K562 (cell line): ENCODE results near the gene SYNPO2. TPM values are rescaled to one million over a fixed set of nuclear protein-coding genes. Genes with fewer than 3 reads are reported as not detected.

Experiments used
- ATAC-seq: fragments of 200-7000 bp; cut with Tn5 transposase; 3 replicates; pipeline ENCODE4 v1.9.1; 2020; ENCODE audit warnings: moderate library complexity
- BruUV-seq: library from RNA; stranded (reverse); fragments of 400-500 nt; replicated peaks from 2 replicates; lab custom pipeline; 2021; lab: Mats Ljungman, UMichigan
- CTCF ChIA-PET: fragments of 300-600 bp; formaldehyde crosslinking; extraction: SDS; loops from one replicate; lab custom pipeline; 2021; ENCODE audit warnings: low intra/inter-chr PET ratio; lab: Yijun Ruan, JAX
- POLR2A ChIA-PET: fragments of 300-600, 350-650 bp; sonication (Branson Sonifier 250); formaldehyde crosslinking; extraction: SDS; loops from one replicate; lab custom pipeline; 2021; ENCODE audit warnings: antibody characterized with exemption, inconsistent platforms; lab: Yijun Ruan, JAX
- DNase-seq, 4 experiments: peaks; one replicate each; pipeline versions ENCODE4 v3.0.0 to v3.0.0-alpha.2; 2011 to 2018; ENCODE audit warnings: low spot score in 3 of 4, mixed read lengths in 3 of 4; ENCODE audit errors: extremely low read depth in 1 of 4
- FAIRE-seq: peaks from 2 replicates; lab custom pipeline; 2011; peaks lifted over from hg19 to GRCh38; lab: Jason Lieb, UNC
- H2AFZ ChIP-seq: 2 replicates; pipeline ENCODE4 v1.6.0; 2011; ENCODE audit warnings: low read depth, low read length, control low read depth, inconsistent platforms
- H3K27ac ChIP-seq: fragments of 200-600 bp; 3 replicates; pipeline ENCODE4 v1.8.0; 2011; ENCODE audit warnings: low read depth, mild to moderate bottlenecking, control low read depth, inconsistent platforms, low read length, moderate library complexity, mixed read lengths; ENCODE audit errors: extremely low read depth
- H3K27me3 ChIP-seq, 2 experiments: fragments of 300-600 bp in 1 of 2; 2 replicates in 1 of 2; 3 replicates in 1 of 2; pipeline versions ENCODE4 v1.6.0 to v1.8.0; 2011; ENCODE audit warnings: inconsistent platforms in 2 of 2, low read length in 2 of 2, mild to moderate bottlenecking in 1 of 2, mixed read lengths in 1 of 2, moderate library complexity in 1 of 2; ENCODE audit not compliant: control insufficient read depth in 2 of 2, insufficient read depth in 2 of 2
- H3K36me3 ChIP-seq: fragments of 300-600 bp; 3 replicates; pipeline ENCODE4 v1.8.0; 2011; ENCODE audit warnings: mild to moderate bottlenecking, low read length, inconsistent platforms; ENCODE audit not compliant: control insufficient read depth, insufficient read depth
- H3K4me1 ChIP-seq, 2 experiments: fragments of 200-600 bp in 1 of 2; replicated peaks in 1 of 2; 2 replicates in 1 of 2; 3 replicates in 1 of 2; pipeline versions ENCODE4 v1.5.1 to v1.8.0; 2011; ENCODE audit warnings: inconsistent platforms in 2 of 2, low read length in 2 of 2, mild to moderate bottlenecking in 1 of 2, mixed read lengths in 1 of 2, moderate library complexity in 1 of 2; ENCODE audit not compliant: control insufficient read depth in 2 of 2, insufficient read depth in 2 of 2
- H3K4me2 ChIP-seq: 2 replicates; pipeline ENCODE4 v1.6.1; 2011; ENCODE audit warnings: low read length, control low read depth, inconsistent platforms, mixed read lengths; ENCODE audit not compliant: insufficient read depth
- H3K4me3 ChIP-seq: fragments of 200-600 bp; sonication (generic), shearing (Covaris generic); 2 replicates; pipeline ENCODE4 v1.5.1; 2016; ENCODE audit warnings: control low read depth, inconsistent platforms
- H3K79me2 ChIP-seq: fragments of 200-600 bp; 3 replicates; pipeline ENCODE4 v1.8.0; 2011; ENCODE audit warnings: low read length, inconsistent platforms; ENCODE audit not compliant: control insufficient read depth, insufficient read depth
- H3K9ac ChIP-seq, 2 experiments: 2 replicates each; pipeline versions ENCODE4 v1.6.0 to v1.6.1; 2011; ENCODE audit warnings: low read depth in 2 of 2, low read length in 2 of 2, control low read depth in 1 of 2, inconsistent platforms in 1 of 2, mild to moderate bottlenecking in 1 of 2, mixed read lengths in 1 of 2; ENCODE audit not compliant: insufficient read depth in 1 of 2
- H3K9me1 ChIP-seq: one replicate; pipeline ENCODE4 v1.6.0; 2011; ENCODE audit warnings: inconsistent platforms, mild to moderate bottlenecking, low read length, moderate library complexity; ENCODE audit not compliant: control insufficient read depth, insufficient read depth
- H3K9me3 ChIP-seq: replicated peaks from 2 replicates; pipeline ENCODE4 v1.5.1; 2011; ENCODE audit warnings: low read depth, low read length, inconsistent platforms; ENCODE audit not compliant: control insufficient read depth, insufficient read depth
- H4K20me1 ChIP-seq: replicated peaks from 2 replicates; pipeline ENCODE4 v1.6.1; 2011; ENCODE audit warnings: low read length, inconsistent platforms, mixed read lengths; ENCODE audit not compliant: control insufficient read depth, insufficient read depth
- ARID2 ChIP-seq: fragments of 450-650 bp; IDR thresholded peaks from 2 replicates; pipeline ENCODE4 v1.6.1; 2017; ENCODE audit warnings: antibody characterized with exemption, mild to moderate bottlenecking
- BMI1 ChIP-seq: fragments of 150-350 bp; IDR thresholded peaks from 2 replicates; pipeline ENCODE4 v1.6.1; 2014; ENCODE audit warnings: low read length
- CEBPB ChIP-seq: fragments of 450-650 bp; IDR thresholded peaks from 2 replicates; pipeline ENCODE4 v1.6.1; 2016; ENCODE audit warnings: missing genetic modification characterization, missing compliant biosample characterization
- CEBPG ChIP-seq, 3 experiments: fragments of 200-800 bp in 1 of 3; sonication (Bioruptor generic) in 1 of 3; sonication (generic) in 1 of 3; formaldehyde crosslinking in 1 of 3; IDR thresholded peaks in 2 of 3; conservative IDR thresholded peaks in 1 of 3; 2 replicates each; pipeline versions ENCODE4 v1.6.1 to v1.8.0; 2016 to 2022; ENCODE audit warnings: missing compliant biosample characterization in 2 of 3, missing genetic modification characterization in 2 of 3, mild to moderate bottlenecking in 1 of 3, missing genetic modification reagents in 1 of 3
- DEAF1 ChIP-seq: fragments of 450-650 bp; formaldehyde crosslinking; IDR thresholded peaks from 2 replicates; pipeline ENCODE4 v1.4.0; 2020; ENCODE audit warnings: mild to moderate bottlenecking, moderate library complexity
- DIDO1 ChIP-seq: fragments of 450-650 bp; IDR thresholded peaks from 2 replicates; pipeline ENCODE4 v1.6.1; 2016; ENCODE audit warnings: low read depth, missing biosample characterization, missing genetic modification characterization
- FOXM1 ChIP-seq, 2 experiments: fragments of 450-650 bp in 1 of 2; sonication (generic) in 1 of 2; formaldehyde crosslinking in 1 of 2; IDR thresholded peaks; 2 replicates each; pipeline versions ENCODE4 v1.6.1 to v1.9.0; 2017 to 2022; ENCODE audit warnings: low read depth in 2 of 2, mild to moderate bottlenecking in 2 of 2, missing genetic modification reagents in 1 of 2, moderate library complexity in 1 of 2
- IFI16 ChIP-seq: fragments of 250-450 bp; sonication (Bioruptor Pico); IDR thresholded peaks from 2 replicates; pipeline ENCODE4 v2.1.2; 2022; ENCODE audit warnings: mild to moderate bottlenecking, inconsistent platforms
- ILF3 ChIP-seq: fragments of 450-650 bp; IDR thresholded peaks from 2 replicates; pipeline ENCODE4 v1.6.1; 2018; ENCODE audit warnings: antibody characterized with exemption, mild to moderate bottlenecking, moderate library complexity, borderline replicate concordance
- NONO ChIP-seq, 2 experiments: fragments of 200-400 bp in 1 of 2; fragments of 450-650 bp in 1 of 2; formaldehyde crosslinking in 1 of 2; IDR thresholded peaks; 2 replicates each; pipeline ENCODE4 v1.6.1; 2017; ENCODE audit warnings: low read depth in 2 of 2, mild to moderate bottlenecking in 2 of 2, moderate library complexity in 2 of 2, low read length in 1 of 2
- NR2C1 ChIP-seq, 2 experiments: fragments of 450-650 bp; IDR thresholded peaks; 2 replicates each; pipeline ENCODE4 v1.6.1; 2017; ENCODE audit warnings: mild to moderate bottlenecking in 2 of 2, antibody characterized with exemption in 1 of 2, inconsistent platforms in 1 of 2, missing compliant biosample characterization in 1 of 2, missing genetic modification characterization in 1 of 2
- SMARCA5 ChIP-seq: fragments of 450-650 bp; IDR thresholded peaks from 2 replicates; pipeline ENCODE4 v1.6.1; 2016
- THRAP3 ChIP-seq: fragments of 450-650 bp; IDR thresholded peaks from 2 replicates; pipeline ENCODE4 v1.6.1; 2016; ENCODE audit warnings: mild to moderate bottlenecking, inconsistent platforms, borderline replicate concordance
- ZBTB7A ChIP-seq: IDR thresholded peaks from 2 replicates; pipeline ENCODE4 v1.6.1; 2011; ENCODE audit warnings: low read depth, mild to moderate bottlenecking, low read length, moderate library complexity, borderline replicate concordance; ENCODE audit not compliant: control insufficient read depth
- WGBS: fragments of 100-300 bp; shearing (Covaris generic); methylation state at CpG from one replicate; pipeline ENCODE4 v1.1.6; 2016; ENCODE audit warnings: low coverage, mixed read lengths; ENCODE audit not compliant: insufficient coverage; ENCODE audit errors: missing lambda C conversion rate; 5-methylcytosine and 5-hydroxymethylcytosine counted together
- in situ Hi-C: fragments of 300-500 bp; cut with MboI; formaldehyde crosslinking; loops from 4 replicates; pipeline ENCODE4 v1.15.0; 2018; ENCODE audit warnings: inconsistent platforms, mixed read lengths
- intact Hi-C: fragments of 100-400 bp; cut with micrococcal nuclease; formaldehyde crosslinking; loops from 2 replicates; pipeline ENCODE4 v1.14.2; 2022
- polyA plus RNA-seq, 8 experiments: library from polyadenylated mRNA; depleted of rRNA in 4 of 8; stranded (reverse) in 5 of 8; unstranded in 3 of 8; fragments of >200 nt; fragmentation: Nextera tagmentation in 2 of 8; fragmentation: Illumina TruSeq in 1 of 8; extraction: Ambion mirVana in 2 of 8; extraction: Trizol in 1 of 8; gene quantifications; 2 replicates each; pipeline versions ENCODE4 v1.2.1 to v1.2.3, GENCODE V29; 2011 to 2014; ENCODE audit warnings: inconsistent platforms in 1 of 8, missing spikeins in 1 of 8
- total RNA-seq, 7 experiments: library from RNA; depleted of rRNA in 6 of 7; stranded (reverse); fragments of >200 nt in 6 of 7; fragmentation: Illumina TruSeq in 2 of 7; extraction: Trizol in 2 of 7; gene quantifications; 2 replicates each; pipeline versions ENCODE4 v1.2.1 to v1.2.3, GENCODE V29; 2011 to 2021; ENCODE audit warnings: low replicate concordance in 1 of 7
- TF ChIP-seq, protein P1 (sequence below): fragments of 450-650 bp; IDR thresholded peaks from 2 replicates; pipeline ENCODE4 v1.6.1; 2016; ENCODE audit warnings: antibody characterized with exemption

The SYNPO2 gene
- total and polyA plus RNA-seq, 9 of the 15 experiments (the other 6 are each of a cell fraction or from before 2014, with no cell fraction given): 0.03 to 0.18 TPM; not detected in 7

DNA sequence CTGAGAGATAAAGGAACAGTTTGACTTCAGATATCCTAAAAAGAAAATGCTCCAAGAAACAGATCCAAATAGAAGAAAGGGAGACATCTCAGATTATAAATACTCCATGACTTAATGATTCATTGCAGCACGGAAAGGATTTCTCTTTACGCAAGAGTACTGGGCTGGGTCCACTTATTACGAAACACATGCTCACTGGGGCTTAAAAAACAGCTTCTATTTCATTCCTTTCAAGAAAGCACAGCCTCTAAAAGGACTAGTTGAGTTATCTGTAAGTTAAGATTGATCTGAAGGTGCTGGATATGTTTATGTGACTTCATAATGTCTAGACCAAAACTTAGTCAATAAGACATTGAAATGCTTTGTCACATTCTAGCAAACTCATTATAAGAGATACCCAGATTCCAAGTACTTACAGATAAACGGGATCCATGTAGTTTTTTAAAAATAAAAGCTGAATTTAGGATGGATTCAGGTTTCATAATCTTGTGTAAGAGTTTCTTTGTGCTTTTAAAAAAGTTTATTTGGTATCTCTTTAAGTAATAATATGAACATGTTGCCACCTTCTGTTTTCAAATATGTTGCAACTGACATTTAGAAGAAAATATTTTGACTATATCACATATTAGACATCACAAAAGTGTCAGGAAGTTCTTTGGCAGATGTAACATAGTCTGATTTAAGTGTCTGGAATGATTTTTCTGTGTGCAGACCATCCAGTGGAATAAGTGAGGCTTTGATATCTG is 137.4 kb downstream of the SYNPO2 start:
- no peak overlapping the region for H3K4me2 ChIP-seq
- CTCF ChIA-PET: no interaction called here
- H3K9me3 ChIP-seq: no peaks in the 10 kb centered on the region
- no peaks in the 10 kb centered on the region for H3K9me1 ChIP-seq
- in situ Hi-C loops: no loop called here
- H3K79me2 ChIP-seq: no peaks in the 10 kb centered on the region
- POLR2A ChIA-PET: no interaction called here
- BruUV-seq: no TSS peak
- 2% methylated on average over 4 of the region's 4 CpGs for WGBS
- TF ChIP-seq BMI1 (no peak), CEBPB (tag) (peak; percentile 91), NR2C1 (IDR thresholded peaks at IDR 0.05) (no peak), NR2C1 (tag; IDR thresholded peaks at IDR 0.05) (no peak), ILF3 (no peak), DEAF1 (CRISPR knock-in tag) (no peak), FOXM1 (IDR thresholded peaks at IDR 0.05; ENCODE audit: low read depth) (no peak), FOXM1 (CRISPR knock-in tag; IDR thresholded peaks at IDR 0.05; ENCODE audit: low read depth) (no peak), NONO (IDR thresholded peaks at IDR 0.05; ENCODE audit: low read depth in 2 of 2, low read length in 1 of 2) (no peak), DIDO1 (tag) (no peak), SMARCA5 (no peak), ARID2 (no peak), IFI16 (CRISPR knock-in tag) (no peak), CEBPG (CRISPR knock-in tag; IDR thresholded peaks at IDR 0.05) (no peak), CEBPG (tag; conservative IDR thresholded peaks at IDR 0.05 in 1 of 2, IDR thresholded peaks at IDR 0.05 in 1 of 2) (peak; percentile 80 to 91), THRAP3 (no peak), ZBTB7A (no peak)
- TF ChIP-seq, protein P1, sequence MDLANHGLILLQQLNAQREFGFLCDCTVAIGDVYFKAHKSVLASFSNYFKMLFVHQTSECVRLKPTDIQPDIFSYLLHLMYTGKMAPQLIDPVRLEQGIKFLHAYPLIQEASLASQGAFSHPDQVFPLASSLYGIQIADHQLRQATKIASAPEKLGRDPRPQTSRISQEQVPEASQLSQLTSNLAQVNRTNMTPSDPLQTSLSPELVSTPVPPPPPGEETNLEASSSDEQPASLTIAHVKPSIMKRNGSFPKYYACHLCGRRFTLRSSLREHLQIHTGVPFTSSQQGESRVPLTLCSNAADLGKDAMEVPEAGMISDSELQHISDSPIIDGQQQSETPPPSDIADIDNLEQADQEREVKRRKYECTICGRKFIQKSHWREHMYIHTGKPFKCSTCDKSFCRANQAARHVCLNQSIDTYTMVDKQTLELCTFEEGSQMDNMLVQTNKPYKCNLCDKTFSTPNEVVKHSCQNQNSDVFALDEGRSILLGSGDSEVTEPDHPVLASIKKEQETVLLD: no peak
- H3K9ac ChIP-seq: no peak overlapping the region
- no peak overlapping the region; the same call in 2 of the 3 replicates for H3K27ac ChIP-seq
- FAIRE-seq (no peak), DNase-seq (no peak), ATAC-seq (no peak)
- no peaks in the 10 kb centered on the region for H4K20me1 ChIP-seq
- no peaks in the 10 kb centered on the region for H3K36me3 ChIP-seq
- no peaks in the 10 kb centered on the region for H3K4me1 ChIP-seq
- H3K4me3 ChIP-seq: no peak overlapping the region
- no peak overlapping the region; the same call in 1 of the 2 replicates for H2AFZ ChIP-seq
- H3K27me3 ChIP-seq: peaks cover 7 to 23% of the 10 kb centered on the region in 2 experiments; a peak in 4 of 5 replicates
- intact Hi-C loops: no loop called here
